Transverse colon (tissue), 4 donors: ENCODE results near the gene APC2. TPM values are rescaled to one million over a fixed set of nuclear protein-coding genes. Genes with fewer than 3 reads are reported as not detected.

Experiments used
- DNase-seq: peaks from one replicate; pipeline ENCODE4 v3.0.0-alpha.2; 2019
- H3K27ac ChIP-seq, 4 donors: fragments of 200-600 bp; sonication (generic); 2 replicates each; pipeline ENCODE4 v1.5.1; 2016 to 2018; ENCODE audit warnings: inconsistent platforms in 4 of 4
- H3K27me3 ChIP-seq: fragments of 200-600 bp; sonication (generic); 2 replicates; pipeline ENCODE4 v1.5.1; 2017; ENCODE audit warnings: inconsistent platforms
- H3K36me3 ChIP-seq, 4 donors: fragments of 200-600 bp; sonication (generic); 2 replicates each; pipeline ENCODE4 v1.5.1; 2017 to 2019; ENCODE audit warnings: inconsistent platforms in 4 of 4
- H3K4me1 ChIP-seq, 4 donors: fragments of 200-600 bp; sonication (generic); 2 replicates each; pipeline ENCODE4 v1.5.1; 2017 to 2020; ENCODE audit warnings: inconsistent platforms in 4 of 4
- H3K4me3 ChIP-seq, 4 donors: fragments of 200-600 bp; sonication (generic); 1 replicate in 1 of 4; 2 replicates in 3 of 4; pipeline versions ENCODE4 v1.5.1 to v1.6.1; 2017 to 2019; ENCODE audit warnings: inconsistent platforms in 4 of 4
- H3K9me3 ChIP-seq, 2 donors: fragments of 200-600 bp; sonication (generic); 2 replicates each; pipeline ENCODE4 v1.5.1; 2017 to 2019; ENCODE audit warnings: inconsistent platforms in 2 of 2
- EP300 ChIP-seq: sonication (generic); formaldehyde crosslinking; IDR thresholded peaks from one replicate; pipeline ENCODE4 v1.6.1; 2017; ENCODE audit warnings: antibody characterized with exemption, low read depth
- POLR2A ChIP-seq: fragments of 450-650 bp; IDR thresholded peaks from one replicate; pipeline ENCODE4 v1.6.1; 2016; ENCODE audit warnings: antibody characterized with exemption, mild to moderate bottlenecking, moderate library complexity
- POLR2AphosphoS5 ChIP-seq, 3 donors: sonication (generic); formaldehyde crosslinking; IDR thresholded peaks; one replicate each; pipeline ENCODE4 v1.6.1; 2016; ENCODE audit warnings: antibody characterized with exemption in 3 of 3
- WGBS, 2 donors: methylation state at CpG; one replicate each; pipeline ENCODE4 v1.1.5; 2018; ENCODE audit warnings: low coverage in 1 of 2; 5-methylcytosine and 5-hydroxymethylcytosine counted together
- in situ Hi-C, 4 donors: fragments of 200-750 bp; cut with MboI; loops; one replicate each; pipeline versions ENCODE4 v1.15.0 to v1.15.1; 2017; ENCODE audit warnings: low sequenced_read_pairs in 3 of 4, low pct_ligation_motif_present in 1 of 4, low pct_unique_long_range_greater_than_20kb in 1 of 4
- intact Hi-C: fragments of 100-400 bp; cut with DNase I; formaldehyde crosslinking; loops from one replicate; pipeline ENCODE4 v1.15.1; 2023; ENCODE audit warnings: low total_unique reads
- total RNA-seq, 4 donors: library from RNA; depleted of rRNA; stranded (reverse); fragments of >200 nt; gene quantifications; one replicate each; pipeline ENCODE4 v1.1.0, GENCODE V29; 2016
- TF ChIP-seq, protein P1 (sequence below), 5 experiments: fragments of 200-600 bp in 3 of 5; fragments of 450-650 bp in 2 of 5; sonication (generic) in 3 of 5; IDR thresholded peaks; 1 replicate in 2 of 5; 2 replicates in 3 of 5; pipeline ENCODE4 v1.5.1; 2016 to 2017; ENCODE audit warnings: antibody characterized with exemption in 5 of 5, inconsistent platforms in 3 of 5, mild to moderate bottlenecking in 2 of 5, moderate library complexity in 1 of 5

The APC2 gene
- total RNA-seq, 4 donors from 2014 or later, result under 0.01 to 6.0 (median 0.36) TPM

DNA sequence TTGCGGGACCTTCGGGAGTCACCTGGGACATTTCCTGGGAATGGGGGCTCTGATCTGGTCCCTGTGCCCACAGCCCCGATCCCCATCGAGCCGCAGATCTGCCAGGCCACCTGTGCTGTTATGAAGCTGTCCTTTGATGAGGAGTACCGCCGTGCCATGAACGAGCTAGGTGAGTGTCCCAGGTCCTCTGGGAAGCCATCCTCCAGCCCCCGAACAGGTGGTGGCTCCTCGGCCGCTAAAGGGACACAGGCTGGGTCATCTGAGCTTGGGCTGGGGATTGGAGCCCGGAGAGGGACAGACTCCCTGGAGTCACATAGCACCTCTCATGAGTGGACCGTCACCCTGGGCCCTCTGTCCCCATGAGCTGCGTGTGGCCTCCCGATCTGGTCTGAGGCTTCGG is 8.0 kb downstream of the APC2 start:
- 77% methylated on average over 16 of the region's 16 CpGs; no CpG with 5 or more reads in 1 of the 2 donors for WGBS, 2 donors
- intact Hi-C loops (no loop called here), in situ Hi-C loops (no loop called here)
- Histone ChIP-seq H3K4me1 (peaks cover 4 to 27% (median 20%) of the 10 kb centered on the region in 4 donors), H3K27me3 (peaks cover 69% of the 10 kb centered on the region), H3K27ac (no peak overlapping the region), H3K4me3 (no peak overlapping the region), H3K36me3 (no peaks in the 10 kb centered on the region), H3K9me3 (no peaks in the 10 kb centered on the region)
- TF ChIP-seq EP300 (no peak), POLR2AphosphoS5 (IDR thresholded peaks at IDR 0.05) (no peak)
- no peak for DNase-seq

DNA sequence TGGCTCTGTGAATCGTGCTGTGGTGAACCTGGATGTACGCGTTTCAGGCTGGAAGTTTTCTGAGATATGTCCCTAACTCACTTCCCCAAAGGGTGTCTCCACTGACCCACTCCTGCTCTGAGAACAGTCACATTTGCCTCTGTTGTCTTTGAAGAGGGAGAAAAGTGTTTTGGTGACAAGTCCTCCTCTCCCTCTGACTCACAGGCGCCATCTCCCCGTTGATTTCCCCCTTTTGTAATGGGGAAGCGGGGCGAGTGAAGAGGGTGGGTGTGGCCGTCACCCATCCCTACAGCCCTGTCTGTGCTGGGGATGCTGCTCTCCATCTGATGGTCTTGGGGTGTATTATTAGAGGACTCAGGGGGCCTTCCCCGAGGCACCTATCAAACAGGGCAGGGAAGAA is 9.6 kb downstream of the APC2 start:
- H3K36me3 ChIP-seq, result no peaks in the 10 kb centered on the region
- no peak for DNase-seq
- no peak overlapping the region for H3K27ac ChIP-seq
- intact Hi-C loops, result no loop called here
- TF ChIP-seq, protein P1, sequence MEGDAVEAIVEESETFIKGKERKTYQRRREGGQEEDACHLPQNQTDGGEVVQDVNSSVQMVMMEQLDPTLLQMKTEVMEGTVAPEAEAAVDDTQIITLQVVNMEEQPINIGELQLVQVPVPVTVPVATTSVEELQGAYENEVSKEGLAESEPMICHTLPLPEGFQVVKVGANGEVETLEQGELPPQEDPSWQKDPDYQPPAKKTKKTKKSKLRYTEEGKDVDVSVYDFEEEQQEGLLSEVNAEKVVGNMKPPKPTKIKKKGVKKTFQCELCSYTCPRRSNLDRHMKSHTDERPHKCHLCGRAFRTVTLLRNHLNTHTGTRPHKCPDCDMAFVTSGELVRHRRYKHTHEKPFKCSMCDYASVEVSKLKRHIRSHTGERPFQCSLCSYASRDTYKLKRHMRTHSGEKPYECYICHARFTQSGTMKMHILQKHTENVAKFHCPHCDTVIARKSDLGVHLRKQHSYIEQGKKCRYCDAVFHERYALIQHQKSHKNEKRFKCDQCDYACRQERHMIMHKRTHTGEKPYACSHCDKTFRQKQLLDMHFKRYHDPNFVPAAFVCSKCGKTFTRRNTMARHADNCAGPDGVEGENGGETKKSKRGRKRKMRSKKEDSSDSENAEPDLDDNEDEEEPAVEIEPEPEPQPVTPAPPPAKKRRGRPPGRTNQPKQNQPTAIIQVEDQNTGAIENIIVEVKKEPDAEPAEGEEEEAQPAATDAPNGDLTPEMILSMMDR (IDR thresholded peaks at IDR 0.05), result no peak
- no peak for TF ChIP-seq POLR2A
- no peak for TF ChIP-seq EP300
- no peak for TF ChIP-seq POLR2AphosphoS5 (IDR thresholded peaks at IDR 0.05)
- 40 to 73% methylated on average over 1 to 9 of the region's 9 CpGs for WGBS, 2 donors
- in situ Hi-C loops, result no loop called here
- no peaks in the 10 kb centered on the region for H3K9me3 ChIP-seq
- peaks cover 59% of the 10 kb centered on the region for H3K27me3 ChIP-seq
- peaks cover 4 to 20% (median 18%) of the 10 kb centered on the region in 4 donors for H3K4me1 ChIP-seq
- H3K4me3 ChIP-seq, result no peak overlapping the region

DNA sequence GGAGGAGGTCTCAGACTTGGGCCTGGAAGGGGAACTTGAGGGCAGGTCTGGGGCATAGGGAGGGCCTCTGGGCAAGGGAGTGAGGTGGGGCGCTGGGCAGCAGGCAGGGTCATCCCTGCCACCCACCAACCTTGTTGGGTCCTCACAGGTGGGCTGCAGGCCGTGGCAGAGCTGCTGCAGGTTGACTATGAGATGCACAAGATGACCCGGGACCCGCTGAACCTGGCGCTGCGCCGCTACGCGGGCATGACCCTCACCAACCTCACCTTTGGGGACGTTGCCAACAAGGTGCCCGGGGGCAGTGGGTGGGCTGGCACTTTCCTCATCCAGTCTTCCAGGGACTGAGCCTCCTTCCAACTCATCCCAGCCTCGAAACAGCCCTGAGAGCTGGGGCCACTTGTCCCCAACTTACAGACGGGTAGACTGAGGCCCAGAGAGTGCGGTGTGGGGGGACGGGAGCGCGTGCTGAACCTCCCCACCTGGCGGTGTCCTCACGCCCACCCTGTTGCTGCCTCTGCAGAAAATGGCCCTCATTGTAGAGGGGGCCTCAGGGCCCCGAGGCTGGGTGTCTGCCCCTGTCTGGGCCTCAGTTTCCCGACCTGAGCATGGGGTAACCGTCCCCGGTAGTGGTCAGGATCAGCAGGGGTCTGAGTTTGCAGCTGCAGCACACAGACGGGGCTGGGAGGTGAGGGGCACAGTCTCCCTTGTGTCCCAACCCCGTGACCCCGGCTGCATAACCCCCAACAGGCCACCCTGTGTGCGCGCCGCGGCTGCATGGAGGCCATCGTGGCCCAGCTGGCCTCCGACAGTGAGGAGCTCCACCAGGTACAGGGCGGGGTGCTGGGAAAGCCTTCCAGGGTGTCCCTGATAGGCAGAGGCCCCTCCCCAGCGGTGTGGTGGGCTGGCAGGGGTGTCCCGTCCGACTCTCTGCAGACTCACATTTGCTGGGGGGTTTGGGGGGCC is 10.4 kb downstream of the APC2 start:
- peaks cover 1 to 17% (median 13%) of the 10 kb centered on the region in 4 donors for H3K4me1 ChIP-seq
- intact Hi-C loops (no loop called here), in situ Hi-C loops (no loop called here)
- 90% methylated on average over 33 of the region's 36 CpGs; no CpG with 5 or more reads in 1 of the 2 donors for WGBS, 2 donors
- no peak overlapping the region for H3K27ac ChIP-seq
- H3K9me3 ChIP-seq, result no peaks in the 10 kb centered on the region
- peaks cover 56% of the 10 kb centered on the region for H3K27me3 ChIP-seq
- no peak overlapping the region for H3K4me3 ChIP-seq
- TF ChIP-seq EP300 (no peak), POLR2AphosphoS5 (IDR thresholded peaks at IDR 0.05) (no peak), POLR2A (no peak)
- TF ChIP-seq, protein P1 (IDR thresholded peaks at IDR 0.05), result no peak
- no peak for DNase-seq
- H3K36me3 ChIP-seq, result no peaks in the 10 kb centered on the region

DNA sequence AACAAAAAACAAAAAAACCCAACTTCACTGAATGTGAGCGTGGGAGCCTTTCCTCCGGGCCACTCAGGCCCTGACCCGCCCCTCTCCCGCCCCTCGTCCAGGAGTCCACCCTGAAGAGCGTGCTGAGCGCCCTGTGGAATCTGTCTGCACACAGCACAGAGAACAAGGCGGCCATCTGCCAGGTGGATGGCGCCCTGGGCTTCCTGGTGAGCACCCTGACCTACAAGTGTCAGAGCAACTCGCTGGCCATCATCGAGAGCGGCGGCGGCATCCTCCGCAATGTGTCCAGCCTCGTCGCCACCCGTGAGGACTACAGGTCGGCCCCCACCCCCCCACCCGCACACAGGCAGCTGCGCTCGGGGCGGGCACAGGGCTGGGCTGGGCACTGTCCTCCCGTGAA is 11.9 kb downstream of the APC2 start:
- intact Hi-C loops (no loop called here), in situ Hi-C loops (no loop called here)
- Histone ChIP-seq H3K4me1 (peaks cover 0 to 22% (median 10%) of the 10 kb centered on the region in 4 donors), H3K9me3 (no peaks in the 10 kb centered on the region), H3K36me3 (no peaks in the 10 kb centered on the region), H3K4me3 (no peak overlapping the region), H3K27ac (no peak overlapping the region), H3K27me3 (peaks cover 55% of the 10 kb centered on the region)
- DNase-seq, result no peak
- WGBS, 2 donors, result 90 to 96% methylated on average over 5 to 23 of the region's 24 CpGs
- TF ChIP-seq, protein P1 (IDR thresholded peaks at IDR 0.05), result no peak
- TF ChIP-seq POLR2AphosphoS5 (IDR thresholded peaks at IDR 0.05) (no peak), POLR2A (no peak)
